Fibroblast of peridontal ligament (primary cell): ENCODE data around the gene EFNA3.

Source experiments
- DNase-seq: peaks from one replicate; pipeline ENCODE4 v3.0.0-alpha.2; 2010; ENCODE audit errors: extremely low read depth

Gene EFNA3

DNA sequence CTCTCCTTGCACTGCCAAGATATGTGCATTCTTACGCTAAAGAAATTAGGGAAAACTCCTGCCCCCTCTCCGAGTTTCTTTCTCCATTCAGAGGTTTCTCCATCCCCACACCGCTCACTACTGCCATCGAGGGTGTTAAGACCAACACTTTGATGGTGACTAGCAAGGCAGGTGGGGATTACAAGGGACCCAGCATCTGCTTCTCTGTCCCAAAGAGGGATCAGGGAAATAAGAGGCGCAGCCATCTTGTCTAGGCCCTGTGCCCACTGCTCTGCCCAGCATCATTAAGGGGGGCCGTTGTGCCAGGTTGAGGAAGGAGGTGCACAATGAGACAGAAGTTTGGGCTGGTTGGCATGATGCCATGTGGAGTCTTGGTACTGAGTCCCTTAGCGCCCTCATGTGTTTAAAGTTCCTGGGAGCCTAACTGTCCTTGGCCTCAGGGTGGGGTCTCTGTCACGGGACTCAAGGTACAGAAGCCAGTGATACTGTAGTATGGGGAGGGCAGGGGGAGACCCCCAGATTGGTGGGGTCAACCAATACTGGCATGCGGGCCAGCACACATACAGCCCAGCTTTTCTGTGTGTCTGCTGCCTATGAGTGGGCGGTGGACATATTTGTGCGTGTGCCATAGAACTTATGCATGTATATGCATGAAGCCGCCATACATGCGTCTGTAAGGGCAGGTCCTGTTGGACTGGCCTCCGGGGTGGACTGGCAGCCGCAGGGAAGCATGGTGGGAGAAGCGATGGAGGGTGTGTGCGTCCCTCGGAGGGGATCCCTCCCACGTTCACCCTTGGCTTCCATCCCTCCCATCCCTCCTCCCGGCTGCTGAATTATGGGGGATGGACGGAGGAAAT, 5.5 kb downstream of the EFNA3 start:
- DNase-seq = peak; percentile 37

DNA sequence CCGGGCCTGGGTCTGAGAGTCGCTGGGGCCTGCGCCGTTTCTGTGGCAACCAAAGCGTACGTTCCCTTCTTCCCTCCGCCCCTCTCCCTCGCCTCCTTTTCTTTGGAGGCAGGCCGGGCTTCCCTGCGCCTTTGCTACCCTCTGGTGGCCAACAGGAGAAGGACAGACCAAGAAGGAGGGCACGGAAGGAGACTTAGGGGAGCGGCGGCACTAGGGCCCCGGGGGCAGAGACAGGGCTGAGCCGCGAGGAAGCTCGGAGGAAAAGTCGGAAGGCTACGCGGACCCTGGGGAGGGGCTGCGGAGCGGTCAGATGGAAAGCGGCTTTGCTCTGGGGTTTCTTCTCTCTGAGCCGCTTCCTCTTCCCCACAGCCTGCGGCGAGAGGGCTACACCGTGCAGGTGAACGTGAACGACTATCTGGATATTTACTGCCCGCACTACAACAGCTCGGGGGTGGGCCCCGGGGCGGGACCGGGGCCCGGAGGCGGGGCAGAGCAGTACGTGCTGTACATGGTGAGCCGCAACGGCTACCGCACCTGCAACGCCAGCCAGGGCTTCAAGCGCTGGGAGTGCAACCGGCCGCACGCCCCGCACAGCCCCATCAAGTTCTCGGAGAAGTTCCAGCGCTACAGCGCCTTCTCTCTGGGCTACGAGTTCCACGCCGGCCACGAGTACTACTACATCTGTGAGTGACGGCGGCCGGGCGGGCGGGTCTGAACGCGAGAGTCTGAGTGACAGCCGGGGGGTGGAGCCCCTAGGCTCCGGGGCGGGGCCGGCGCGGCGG, 6.3 kb downstream of the EFNA3 start:
- DNase-seq = peak; percentile 92

DNA sequence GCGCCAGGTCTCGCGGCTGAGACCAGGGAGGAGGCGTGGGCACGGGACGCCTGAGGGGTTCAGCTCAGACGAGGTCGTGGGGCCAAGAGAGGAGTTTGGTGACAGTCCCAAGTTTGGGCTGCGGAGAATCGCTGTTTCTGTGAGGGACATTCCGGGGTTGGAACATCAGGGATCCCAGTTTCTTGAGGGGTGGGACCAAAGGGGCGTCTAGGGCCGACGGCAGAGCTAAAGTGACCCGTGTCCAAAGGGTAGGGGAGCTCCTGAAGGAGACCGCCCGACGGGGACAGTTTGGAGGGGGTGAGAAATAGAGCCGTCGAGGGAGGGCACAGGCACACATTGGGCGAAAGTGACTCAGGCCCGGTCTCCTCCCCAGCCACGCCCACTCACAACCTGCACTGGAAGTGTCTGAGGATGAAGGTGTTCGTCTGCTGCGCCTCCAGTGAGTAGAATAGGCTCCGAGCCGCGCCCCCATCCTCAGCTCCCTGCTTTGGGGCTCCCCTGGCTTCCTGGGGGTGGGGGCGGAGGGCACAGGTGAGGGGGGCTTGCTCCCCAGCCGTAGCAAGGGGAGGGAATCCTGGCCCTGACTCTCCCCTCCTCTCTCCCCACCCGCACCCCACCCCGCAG, 7.0 kb downstream of the EFNA3 start:
- no peak for DNase-seq

DNA sequence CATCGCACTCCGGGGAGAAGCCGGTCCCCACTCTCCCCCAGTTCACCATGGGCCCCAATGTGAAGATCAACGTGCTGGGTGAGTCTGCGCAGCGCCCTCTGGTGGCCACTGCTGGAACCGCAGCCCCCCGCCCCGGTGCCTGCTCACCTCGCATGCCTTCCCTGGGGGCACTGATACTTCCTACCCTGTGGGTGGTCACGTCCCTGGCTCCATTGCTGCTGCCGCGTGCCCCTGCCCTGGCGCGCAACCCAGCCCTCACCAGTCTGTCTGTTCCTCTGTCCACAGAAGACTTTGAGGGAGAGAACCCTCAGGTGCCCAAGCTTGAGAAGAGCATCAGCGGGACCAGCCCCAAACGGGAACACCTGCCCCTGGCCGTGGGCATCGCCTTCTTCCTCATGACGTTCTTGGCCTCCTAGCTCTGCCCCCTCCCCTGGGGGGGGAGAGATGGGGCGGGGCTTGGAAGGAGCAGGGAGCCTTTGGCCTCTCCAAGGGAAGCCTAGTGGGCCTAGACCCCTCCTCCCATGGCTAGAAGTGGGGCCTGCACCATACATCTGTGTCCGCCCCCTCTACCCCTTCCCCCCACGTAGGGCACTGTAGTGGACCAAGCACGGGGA, 7.6 kb downstream of the EFNA3 start:
- DNase-seq = no peak

DNA sequence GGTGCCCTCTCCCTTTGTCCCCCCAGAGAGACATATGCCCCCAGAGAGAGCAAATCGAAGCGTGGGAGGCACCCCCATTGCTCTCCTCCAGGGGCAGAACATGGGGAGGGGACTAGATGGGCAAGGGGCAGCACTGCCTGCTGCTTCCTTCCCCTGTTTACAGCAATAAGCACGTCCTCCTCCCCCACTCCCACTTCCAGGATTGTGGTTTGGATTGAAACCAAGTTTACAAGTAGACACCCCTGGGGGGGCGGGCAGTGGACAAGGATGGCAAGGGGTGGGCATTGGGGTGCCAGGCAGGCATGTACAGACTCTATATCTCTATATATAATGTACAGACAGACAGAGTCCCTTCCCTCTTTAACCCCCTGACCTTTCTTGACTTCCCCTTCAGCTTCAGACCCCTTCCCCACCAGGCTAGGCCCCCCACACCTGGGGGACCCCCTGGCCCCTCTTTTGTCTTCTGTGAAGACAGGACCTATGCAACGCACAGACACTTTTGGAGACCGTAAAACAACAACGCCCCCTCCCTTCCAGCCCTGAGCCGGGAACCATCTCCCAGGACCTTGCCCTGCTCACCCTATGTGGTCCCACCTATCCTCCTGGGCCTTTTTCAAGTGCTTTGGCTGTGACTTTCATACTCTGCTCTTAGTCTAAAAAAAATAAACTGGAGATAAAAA, 8.4 kb downstream of the EFNA3 start:
- no peak for DNase-seq

DNA sequence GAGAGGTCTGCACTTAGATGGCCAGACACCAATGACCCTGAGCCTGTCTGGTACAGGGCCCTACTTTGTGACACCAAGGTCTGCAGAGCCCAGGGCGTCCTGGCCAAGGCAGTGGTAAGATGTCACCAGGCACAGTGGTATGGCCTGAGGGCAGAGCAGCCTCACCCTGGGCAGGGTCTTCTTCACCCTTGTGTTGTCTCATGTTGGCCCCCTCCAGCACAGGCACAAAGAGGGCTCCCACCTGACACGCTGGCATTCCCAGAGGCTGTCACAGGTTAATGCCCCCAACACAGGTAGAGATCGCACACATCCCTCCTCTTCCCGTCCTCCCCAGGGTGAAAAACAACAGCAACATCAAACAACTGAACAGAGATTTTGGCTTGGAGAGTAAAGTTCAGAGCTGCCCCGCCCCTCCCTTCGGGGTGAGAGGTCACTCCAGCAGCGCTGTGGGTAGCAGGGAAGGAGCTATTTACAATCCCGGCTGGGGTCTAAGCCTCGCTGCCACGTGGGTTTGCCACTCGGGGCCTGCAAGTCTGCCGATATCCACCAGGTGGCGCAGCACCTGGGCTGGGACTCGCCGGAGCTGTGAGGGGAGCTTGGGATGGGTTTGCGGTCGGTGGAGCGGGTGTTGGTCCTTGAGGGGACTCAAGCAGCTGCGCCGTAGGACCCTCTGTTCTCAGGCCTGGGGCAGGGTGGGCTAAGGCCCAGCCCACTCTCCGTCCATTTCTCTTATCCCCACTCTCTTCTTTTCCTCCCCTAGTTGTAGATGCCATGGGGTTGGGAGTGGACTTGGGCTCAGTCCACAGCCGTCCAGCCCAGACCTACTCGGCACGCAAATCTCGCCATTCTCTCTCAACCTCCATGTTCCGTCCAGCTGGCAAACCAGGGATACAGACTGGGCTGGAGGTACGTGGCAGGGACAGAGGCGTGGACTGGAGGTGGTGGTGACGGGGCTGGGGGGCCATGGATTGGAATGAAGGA, 12.7 kb downstream of the EFNA3 start:
- DNase-seq = peak; percentile 57

DNA sequence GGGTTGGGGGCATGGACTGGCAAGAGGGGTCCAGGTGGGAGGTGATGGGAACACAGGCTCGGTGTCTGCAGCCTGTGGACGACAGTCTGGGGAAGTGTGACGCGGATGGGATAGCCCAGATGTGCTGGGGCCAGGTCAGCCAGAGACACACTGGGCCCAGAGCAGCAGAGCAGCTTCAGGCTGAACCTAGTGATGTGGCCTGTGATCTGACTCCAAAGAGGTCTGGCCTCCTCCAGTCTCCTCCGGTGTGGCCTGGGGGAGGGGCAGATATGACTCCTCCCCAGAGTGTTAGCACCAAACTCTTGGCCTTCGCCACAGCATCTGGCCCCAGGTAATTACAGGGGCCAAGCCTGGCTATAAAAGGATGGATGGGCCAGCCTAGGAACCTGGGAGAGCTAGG, 13.5 kb downstream of the EFNA3 start:
- DNase-seq = no peak

DNA sequence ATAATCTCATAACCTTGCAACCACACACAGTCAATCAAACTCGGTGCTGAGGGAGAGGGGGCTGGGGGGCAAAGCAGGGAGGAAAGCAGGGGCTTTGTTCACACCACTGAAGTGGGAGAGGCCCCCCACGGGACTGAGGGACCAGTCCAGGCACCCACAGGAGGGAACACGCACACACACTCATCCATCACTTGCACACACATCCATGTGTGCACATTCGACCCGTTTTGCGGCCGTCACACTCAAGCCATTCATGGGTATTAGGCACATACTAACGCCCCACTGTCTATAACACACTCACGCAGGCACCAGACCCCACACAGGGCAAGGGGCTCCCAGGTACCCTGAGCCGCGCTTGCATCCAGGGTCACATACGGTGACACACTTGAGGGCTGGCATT, 14.0 kb downstream of the EFNA3 start:
- DNase-seq = no peak

DNA sequence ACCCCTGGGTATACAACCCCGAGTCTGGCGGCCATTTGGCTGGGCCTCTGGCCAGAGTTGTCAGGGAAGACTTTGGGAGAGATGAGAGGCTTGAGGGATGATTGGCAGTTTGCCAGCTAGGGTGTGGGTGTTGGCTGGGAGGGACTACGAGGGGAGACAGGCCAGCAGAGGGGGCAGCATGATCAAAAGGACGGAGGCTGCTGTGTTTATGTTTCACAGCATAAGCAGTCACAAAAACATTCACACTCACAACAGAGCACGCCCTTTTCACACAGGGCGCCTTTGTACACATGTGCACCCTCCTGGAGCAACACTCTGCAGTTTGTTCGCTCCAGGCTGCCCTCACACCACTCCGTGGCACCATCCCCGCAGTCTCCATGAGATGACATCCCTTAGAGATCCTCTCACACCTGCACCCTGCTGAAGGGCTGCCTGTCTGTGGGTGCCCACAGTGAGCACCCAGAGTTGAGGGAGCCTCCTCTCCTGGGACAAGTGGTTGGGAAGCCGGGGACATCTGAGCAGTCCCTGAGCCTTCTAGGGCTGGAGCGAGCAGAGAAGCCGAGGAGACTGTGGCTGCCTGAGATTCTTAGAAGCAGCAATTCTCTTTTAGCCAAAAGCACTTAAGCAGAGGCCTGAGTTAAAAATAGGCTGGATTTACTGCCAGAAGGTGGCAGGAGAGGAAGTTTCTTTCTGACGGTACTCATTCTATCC, 15.4 kb downstream of the EFNA3 start:
- peak; percentile 61 for DNase-seq

DNA sequence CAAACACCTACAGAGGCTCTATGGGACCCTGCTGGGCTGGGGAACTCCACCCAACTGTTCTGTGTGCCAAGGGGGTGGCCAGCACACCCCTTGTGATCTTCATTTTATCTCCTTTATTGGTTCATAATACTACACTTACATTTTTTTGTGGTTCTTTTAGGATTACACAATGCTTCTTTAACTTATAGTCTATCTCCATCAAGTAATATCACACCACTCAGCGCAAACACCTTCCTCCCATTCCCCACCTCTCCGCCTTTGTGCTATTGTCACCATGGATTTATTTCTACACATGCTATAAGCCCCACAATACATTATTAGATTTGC, 15.9 kb downstream of the EFNA3 start:
- DNase-seq = no peak

DNA sequence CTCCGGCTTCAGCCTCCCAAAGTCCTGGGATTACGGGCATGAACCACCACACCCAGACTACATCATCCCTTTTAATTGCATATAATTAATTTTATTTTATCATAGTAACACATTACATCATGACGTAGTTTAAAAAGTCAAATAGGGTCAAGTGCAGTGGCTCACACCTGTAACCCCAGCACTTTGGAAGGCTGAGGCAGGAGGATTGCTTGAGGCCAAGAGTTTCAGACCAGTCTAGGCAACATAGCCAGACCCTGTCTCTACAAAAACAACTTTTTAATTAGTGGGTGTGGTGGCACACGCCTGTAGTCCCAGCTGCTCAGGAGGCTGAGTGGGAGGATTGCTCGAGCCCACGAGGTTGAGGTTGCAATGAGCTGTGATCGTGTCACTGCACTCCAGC, 20.7 kb downstream of the EFNA3 start:
- DNase-seq = no peak

DNA sequence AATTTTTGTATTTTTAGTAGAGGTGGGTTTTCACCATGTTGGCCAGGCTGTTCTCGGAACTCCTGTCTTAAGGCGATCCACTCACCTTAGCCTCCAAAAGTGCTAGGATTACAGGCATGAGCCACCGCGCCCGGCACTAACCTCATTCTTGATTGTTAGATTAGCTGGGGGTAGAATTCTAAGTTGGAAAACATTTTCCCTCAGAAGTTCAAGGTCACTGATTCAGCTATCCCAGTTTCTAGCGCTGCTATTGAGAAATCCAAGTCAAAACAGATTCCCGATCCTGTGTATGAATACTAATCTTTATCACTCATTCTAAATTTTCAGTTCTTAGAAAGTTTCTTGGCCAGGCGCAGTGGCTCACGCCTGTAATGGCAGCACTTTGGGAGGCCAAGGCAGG, 24.7 kb downstream of the EFNA3 start:
- DNase-seq = no peak

DNA sequence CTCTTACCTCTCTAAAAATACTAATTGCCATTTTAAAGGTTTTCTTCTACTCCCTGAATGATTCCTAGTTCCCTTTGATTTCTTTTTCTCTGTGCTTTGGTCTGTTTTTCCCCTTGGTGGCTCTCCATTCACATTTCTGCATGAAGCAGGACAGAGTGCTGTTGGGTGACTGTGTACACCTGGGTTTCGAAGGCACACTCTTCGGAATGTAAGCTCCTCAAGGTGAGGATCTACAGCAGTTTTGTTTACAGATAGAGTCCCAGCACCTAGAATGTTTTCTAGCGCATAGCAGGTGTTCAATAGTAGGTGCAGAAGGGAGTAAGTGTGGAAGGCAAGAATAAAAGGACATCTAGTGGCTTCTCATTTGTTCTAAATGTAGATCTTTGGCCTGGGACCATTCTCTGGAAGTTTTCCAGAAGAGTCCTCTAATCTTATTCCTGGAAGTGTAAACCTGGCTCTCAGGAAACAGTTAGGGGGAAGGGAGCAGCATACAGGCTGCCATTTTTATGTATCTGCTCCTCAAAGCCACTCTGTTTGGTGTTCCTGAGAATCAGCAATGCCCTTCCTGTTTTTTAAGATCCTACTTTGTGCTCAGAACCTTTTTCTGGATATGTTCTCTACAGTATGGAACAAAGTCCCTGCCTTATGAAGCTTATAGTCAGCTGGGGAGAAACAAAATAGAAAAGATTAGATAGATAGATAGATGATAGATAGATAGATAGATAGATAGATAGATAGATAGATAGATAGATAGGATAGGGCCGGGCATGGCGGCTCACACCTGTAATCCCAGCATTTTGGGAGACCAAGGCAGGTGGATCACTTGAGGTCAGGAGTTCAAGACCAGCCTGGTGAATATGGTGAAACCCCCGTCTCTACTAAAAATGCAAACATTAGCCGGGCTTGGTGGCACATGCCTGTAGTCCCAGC, 26.2 kb downstream of the EFNA3 start:
- no peak for DNase-seq

DNA sequence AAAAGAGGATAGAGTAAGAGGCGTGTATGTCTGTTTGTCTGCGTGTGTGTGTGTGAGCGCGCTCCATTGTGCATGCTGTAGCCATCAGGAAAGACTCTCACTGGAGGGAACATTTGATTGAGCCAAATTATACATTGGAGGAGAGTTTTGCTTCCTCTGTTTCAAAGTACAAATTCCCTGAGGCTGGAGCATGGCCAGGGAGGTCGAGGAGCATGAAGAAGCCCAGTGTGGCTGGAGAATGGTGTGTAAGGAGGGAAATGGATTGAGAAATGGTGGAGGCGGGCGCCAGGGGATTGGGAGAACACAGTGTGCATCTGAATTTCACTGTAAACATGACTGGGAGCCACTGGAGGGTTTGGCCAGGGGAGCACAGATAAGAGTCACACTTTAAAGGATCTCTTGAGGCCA, 27.0 kb downstream of the EFNA3 start:
- no peak for DNase-seq

DNA sequence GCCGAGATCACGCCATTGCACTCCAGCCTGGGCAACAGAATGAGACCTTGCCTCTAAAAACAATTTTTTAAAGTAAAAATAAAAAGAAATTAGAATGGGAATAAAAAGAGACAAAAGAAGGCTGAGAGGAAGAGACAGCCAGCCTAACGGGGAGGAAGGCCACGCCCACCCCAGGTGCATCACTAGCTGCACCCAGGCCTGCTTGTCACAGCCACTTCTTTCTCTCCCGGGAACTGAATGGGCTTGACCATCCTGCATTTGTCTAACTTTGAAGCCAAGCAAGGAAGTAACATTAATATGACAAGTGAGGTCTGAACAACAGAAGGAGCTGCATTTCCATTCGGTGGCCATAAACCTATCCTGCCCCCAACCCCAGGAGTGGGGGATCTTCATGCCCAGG, 28.2 kb downstream of the EFNA3 start:
- DNase-seq = no peak

DNA sequence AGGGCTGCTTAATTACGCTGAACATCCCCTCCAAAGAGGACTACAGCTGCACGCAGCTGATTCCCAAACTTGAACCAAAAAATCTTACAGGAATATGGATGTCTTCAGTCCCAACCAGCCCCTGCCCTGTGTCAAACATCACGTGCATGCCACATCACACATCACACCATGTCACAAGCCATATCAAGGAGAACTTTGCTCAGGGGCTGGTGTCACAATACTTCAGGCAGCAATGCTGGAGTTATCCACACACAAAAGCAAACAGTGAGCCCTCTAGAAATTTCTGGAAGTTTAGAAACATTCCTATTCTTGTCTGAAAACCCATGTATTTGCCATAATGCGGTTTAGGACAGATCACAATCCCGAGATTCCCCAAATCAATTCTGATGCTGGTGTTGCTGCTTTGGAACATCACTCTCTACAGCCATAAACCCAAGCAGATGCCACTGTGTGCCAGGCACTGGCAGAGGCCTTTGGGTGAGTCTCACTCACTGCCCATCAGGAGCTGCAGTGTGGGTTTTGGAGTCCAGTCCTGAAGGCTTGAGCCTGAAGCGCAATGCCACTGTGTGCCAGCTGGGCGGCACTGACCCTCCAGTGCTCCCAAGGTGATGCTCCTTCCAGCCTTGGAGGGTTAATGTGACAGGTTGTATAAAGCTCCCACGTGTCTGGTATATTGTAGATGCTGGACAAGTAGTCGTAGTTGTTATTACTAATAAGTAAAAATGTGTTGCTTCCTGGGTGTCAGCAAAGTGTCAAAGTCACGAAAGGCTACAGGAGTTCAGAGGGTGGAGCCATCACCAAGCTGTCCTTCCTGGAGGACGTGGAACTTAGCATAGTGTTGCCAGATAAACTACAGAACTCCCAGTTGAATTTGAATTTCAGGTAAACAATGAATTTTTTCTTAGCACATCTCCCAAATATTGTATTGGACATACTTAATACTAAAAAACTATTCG, 28.9 kb downstream of the EFNA3 start:
- DNase-seq = no peak

DNA sequence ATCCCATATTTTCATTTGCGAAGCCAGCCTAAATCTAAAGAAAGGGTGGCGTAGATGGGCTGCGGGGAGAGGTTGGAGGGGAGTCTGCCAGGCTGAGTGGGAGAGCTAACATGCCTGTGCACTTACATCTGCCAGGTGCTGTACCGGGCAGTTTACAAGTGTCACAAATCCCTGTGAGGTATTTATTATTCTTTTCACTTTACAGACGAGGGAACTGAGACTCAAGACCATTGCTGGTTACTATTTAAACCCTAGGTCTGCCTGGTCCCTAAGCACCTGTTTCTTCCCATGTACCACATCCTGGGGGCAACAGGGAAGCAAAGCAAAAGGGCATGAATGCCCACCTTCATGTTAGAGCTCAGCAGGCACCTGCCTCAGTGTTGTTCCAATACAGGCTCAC, 29.7 kb downstream of the EFNA3 start:
- no peak for DNase-seq

DNA sequence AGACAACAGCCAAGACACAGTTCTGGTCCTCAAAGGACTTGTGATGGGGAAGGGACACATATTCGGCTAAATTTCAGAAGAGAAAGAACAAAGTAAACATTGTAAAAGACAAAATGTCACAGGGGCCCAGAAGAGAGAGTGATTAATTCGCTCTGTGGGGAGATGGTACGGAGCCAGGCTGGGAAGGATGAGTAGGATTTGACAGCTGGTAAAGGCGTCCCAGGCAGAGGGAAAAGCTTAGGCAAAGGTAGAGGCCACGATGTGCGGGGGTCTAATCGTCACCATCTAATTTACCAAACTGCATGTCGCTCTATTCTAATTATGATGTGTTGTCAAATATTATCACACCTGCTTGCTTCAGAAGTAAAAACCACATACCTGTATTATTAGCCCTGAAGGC, 31.7 kb downstream of the EFNA3 start:
- DNase-seq = no peak
